HCT116 (cell line): ENCODE results near the gene KHNYN. TPM values are rescaled to one million over a fixed set of nuclear protein-coding genes. Genes with fewer than 3 reads are reported as not detected.

ENCODE experiments used
- ATAC-seq: fragments of 200-7000 bp; cut with Tn5 transposase; 2 replicates; pipeline ENCODE4 v1.9.1; 2020; ENCODE audit warnings: mild to moderate bottlenecking, moderate library complexity
- BruUV-seq: library from RNA; stranded (reverse); fragments of 400-500 nt; replicated peaks from 2 replicates; lab custom pipeline; 2021; lab: Mats Ljungman, UMichigan
- CTCF ChIA-PET: fragments of 300-600 bp; sonication (Branson Sonifier 250); formaldehyde crosslinking; loops from one replicate; lab custom pipeline; 2021; ENCODE audit warnings: antibody characterized with exemption; lab: Charles Lee
- POLR2A ChIA-PET: fragments of 300-600, 350-600 bp; sonication (Branson Sonifier 250); formaldehyde crosslinking; loops from one replicate; lab custom pipeline; 2021; ENCODE audit warnings: antibody characterized with exemption; lab: Charles Lee
- RAD21 ChIA-PET, 2 experiments: fragments of 300-600 bp; sonication (Branson Sonifier 250); formaldehyde crosslinking; loops; one replicate each; lab custom pipeline; 2023; ENCODE audit warnings: low total read pairs in 2 of 2; ENCODE audit not compliant: uncharacterized antibody in 2 of 2, unreplicated experiment in 2 of 2, low non-redundant PET in 1 of 2; lab: Charles Lee
- DNase-seq: peaks from one replicate; pipeline ENCODE4 v3.0.0-alpha.2; 2010; ENCODE audit warnings: low read depth, low spot score
- H2AFZ ChIP-seq: fragments of 200-600 bp; shearing (Covaris generic), sonication (generic); 2 replicates; pipeline ENCODE4 v1.6.1; 2017; ENCODE audit warnings: low read depth, mixed run types, mixed read lengths, antibody characterized with exemption, low read length; ENCODE audit not compliant: poor library complexity, severe bottlenecking
- H3K27ac ChIP-seq: 2 replicates; pipeline ENCODE4 v1.5.1; 2012; ENCODE audit warnings: low read depth, low read length
- H3K27me3 ChIP-seq: fragments of 200-600 bp; sonication (generic); 2 replicates; pipeline ENCODE4 v1.6.1; 2016; ENCODE audit warnings: mixed run types, low read length, mixed read lengths; ENCODE audit not compliant: insufficient read depth
- H3K36me3 ChIP-seq, 2 experiments: fragments of 200-500 bp in 1 of 2; fragments of 200-600 bp in 1 of 2; sonication (Bioruptor generic) in 1 of 2; sonication (generic) in 1 of 2; 2 replicates each; pipeline versions ENCODE4 v1.5.1 to v1.6.1; 2014 to 2016; ENCODE audit warnings: low read length in 2 of 2, inconsistent platforms in 1 of 2, mixed read lengths in 1 of 2, mixed run types in 1 of 2; ENCODE audit not compliant: insufficient read depth in 2 of 2, control insufficient read depth in 1 of 2
- H3K4me1 ChIP-seq, 2 experiments: fragments of 200-600 bp in 1 of 2; sonication (generic) in 1 of 2; 2 replicates each; pipeline versions ENCODE4 v1.5.1 to v1.6.1; 2012 to 2017; ENCODE audit warnings: low read length in 2 of 2, inconsistent platforms in 1 of 2, mild to moderate bottlenecking in 1 of 2, mixed read lengths in 1 of 2, mixed run types in 1 of 2, moderate library complexity in 1 of 2; ENCODE audit not compliant: insufficient read depth in 2 of 2, control insufficient read depth in 1 of 2
- H3K4me2 ChIP-seq: fragments of 200-600 bp; sonication (generic); 2 replicates; pipeline ENCODE4 v1.6.1; 2017; ENCODE audit warnings: mixed run types, low read length, mixed read lengths
- H3K4me3 ChIP-seq, 2 experiments: fragments of 200-600 bp in 1 of 2; sonication (generic) in 1 of 2; replicated peaks in 1 of 2; 2 replicates each; pipeline ENCODE4 v1.5.1; 2011 to 2016; ENCODE audit warnings: low read length in 2 of 2, control low read depth in 1 of 2, low read depth in 1 of 2, mild to moderate bottlenecking in 1 of 2, mixed read lengths in 1 of 2, mixed run types in 1 of 2
- H3K79me2 ChIP-seq: fragments of 200-600 bp; sonication (generic); 2 replicates; pipeline ENCODE4 v1.6.1; 2017; ENCODE audit warnings: mild to moderate bottlenecking, mixed run types, low read length, moderate library complexity, mixed read lengths; ENCODE audit not compliant: insufficient read depth
- H3K9ac ChIP-seq: fragments of 200-600 bp; sonication (generic); 2 replicates; pipeline ENCODE4 v1.6.1; 2016; ENCODE audit warnings: low read length, mixed read lengths
- H3K9me2 ChIP-seq: fragments of 200-600 bp; sonication (generic), shearing (Covaris generic); 2 replicates; pipeline ENCODE4 v1.6.1; 2017; ENCODE audit warnings: mixed run types, mild to moderate bottlenecking, moderate library complexity; ENCODE audit not compliant: insufficient read depth
- H3K9me3 ChIP-seq, 2 experiments: fragments of 200-500 bp in 1 of 2; fragments of 200-600 bp in 1 of 2; sonication (Bioruptor generic) in 1 of 2; sonication (generic) in 1 of 2; 2 replicates each; pipeline ENCODE4 v1.6.1; 2014 to 2017; ENCODE audit warnings: low read length in 2 of 2, mixed read lengths in 2 of 2, inconsistent platforms in 1 of 2, low read depth in 1 of 2, mild to moderate bottlenecking in 1 of 2, mixed run types in 1 of 2, moderate library complexity in 1 of 2; ENCODE audit not compliant: control insufficient read depth in 1 of 2, insufficient read depth in 1 of 2
- H4K20me1 ChIP-seq: fragments of 200-600 bp; sonication (generic), shearing (Covaris generic); 2 replicates; pipeline ENCODE4 v1.6.1; 2017; ENCODE audit warnings: mixed run types, mild to moderate bottlenecking, moderate library complexity; ENCODE audit not compliant: insufficient read depth
- CBX3 ChIP-seq: IDR thresholded peaks from 2 replicates; pipeline ENCODE4 v1.6.1; 2012; ENCODE audit warnings: low read depth
- ELF1 ChIP-seq: IDR thresholded peaks from 2 replicates; pipeline ENCODE4 v1.6.1; 2012; ENCODE audit warnings: low read depth, borderline replicate concordance
- EZH2phosphoT487 ChIP-seq: fragments of 200-600 bp; IDR thresholded peaks from 2 replicates; pipeline ENCODE4 v1.6.1; 2018; ENCODE audit warnings: antibody characterized with exemption, borderline replicate concordance
- FOSL1 ChIP-seq: IDR thresholded peaks from 2 replicates; pipeline ENCODE4 v1.6.1; 2012; ENCODE audit warnings: low read depth
- JUND ChIP-seq: IDR thresholded peaks from 2 replicates; pipeline ENCODE4 v1.6.1; 2012
- POLR2A ChIP-seq: IDR thresholded peaks from 2 replicates; pipeline ENCODE4 v1.7.0; 2011; ENCODE audit warnings: borderline replicate concordance; ENCODE audit not compliant: insufficient read depth, insufficient read length; ENCODE audit errors: extremely low read depth
- POLR2AphosphoS5 ChIP-seq: IDR thresholded peaks from 2 replicates; pipeline ENCODE4 v1.6.1; 2011; ENCODE audit warnings: mild to moderate bottlenecking, low read depth, low read length, moderate library complexity
- RAD21 ChIP-seq: IDR thresholded peaks from 2 replicates; pipeline ENCODE4 v1.6.1; 2012; ENCODE audit warnings: low read depth, mild to moderate bottlenecking
- REST ChIP-seq: IDR thresholded peaks from 2 replicates; pipeline ENCODE4 v1.6.1; 2012; ENCODE audit warnings: low read depth
- SP1 ChIP-seq: IDR thresholded peaks from 2 replicates; pipeline ENCODE4 v1.6.1; 2012; ENCODE audit warnings: low read depth
- SRF ChIP-seq: IDR thresholded peaks from 2 replicates; pipeline ENCODE4 v1.6.1; 2012; ENCODE audit warnings: low read depth
- TCF7L2 ChIP-seq: IDR thresholded peaks from 2 replicates; pipeline ENCODE4 v1.7.0; 2011; ENCODE audit warnings: borderline replicate concordance, inconsistent platforms; ENCODE audit not compliant: insufficient read depth, insufficient read length; ENCODE audit errors: extremely low read depth
- YY1 ChIP-seq: IDR thresholded peaks from 2 replicates; pipeline ENCODE4 v1.6.1; 2011; ENCODE audit warnings: low read length, low read depth, moderate library complexity, mild to moderate bottlenecking; ENCODE audit not compliant: insufficient replicate concordance; ENCODE audit errors: extremely low read depth
- ZFX ChIP-seq: fragments of 450-650 bp; IDR thresholded peaks from 2 replicates; pipeline ENCODE4 v1.6.1; 2017
- intact Hi-C: fragments of 100-400 bp; cut with micrococcal nuclease; formaldehyde crosslinking; loops from 2 replicates; pipeline ENCODE4 v1.10.0; 2022
- total RNA-seq: library from RNA; stranded (reverse); gene quantifications from one replicate; pipeline ENCODE4 v1.2.1, GENCODE V29; 2021; ENCODE audit not compliant: unreplicated experiment

The KHNYN gene
- total RNA-seq, 1 experiment from 2014 or later, result 50.1 TPM

- CTCF ChIA-PET, result interaction anchor here (0.5 to 4.6 kb wide), 8 partner anchors 71 to 218 kb away, joined by 3 to 82 read pairs (median 10); partner anchors contain the start of genes CIDEB and TINF2
- Histone ChIP-seq H3K79me2 (peaks cover 18% of the 10 kb centered on the region), H3K4me1 (peaks cover 5 to 11% of the 10 kb centered on the region in 2 experiments; a peak in 3 of 4 replicates), H4K20me1 (no peaks in the 10 kb centered on the region), H3K27me3 (no peaks in the 10 kb centered on the region), H3K4me2 (no peak overlapping the region), H3K9ac (no peak overlapping the region), H3K9me2 (no peaks in the 10 kb centered on the region), H3K27ac (no peak overlapping the region), H3K36me3 (peaks cover 27 to 39% of the 10 kb centered on the region in 2 experiments; a peak in 3 of 4 replicates), H3K4me3 (no peak overlapping the region), H3K9me3 (no peaks in the 10 kb centered on the region), H2AFZ (no peak overlapping the region)
- POLR2A ChIA-PET, result interaction anchor here (1.2 to 1.9 kb wide), 4 partner anchors 72 to 167 kb away, joined by 3 to 9 read pairs (median 4); partner anchors contain the start of gene RABGGTA
- no peak for ATAC-seq
- intact Hi-C loops, result loop anchor here (2.0 to 10.0 kb wide), 2 partner anchors 222 to 422 kb away; partner anchors contain the start of genes CHMP4A and MDP1
- BruUV-seq, result no TSS peak
- RAD21 ChIA-PET, result interaction anchor here in 1 of 2 experiments (1.0 kb wide), 1 partner anchor 104 kb away, joined by 4 read pairs; no protein-coding TSS in a partner anchor
- TF ChIP-seq RAD21 (no peak), ZFX (no peak), YY1 (no peak), POLR2A (no peak), TCF7L2 (no peak), ELF1 (no peak), JUND (no peak), POLR2AphosphoS5 (no peak; the same call in 1 of the 2 replicates)
- DNase-seq, result no peak
These were observed 7.4 kb downstream of the KHNYN start for GRCh38 chr14:24437020-24437735.

GRCh38 chr14:24437736-24438067, 7.9 kb downstream of the KHNYN start:
- no peaks in the 10 kb centered on the region for H4K20me1 ChIP-seq
- CTCF ChIA-PET, result interaction anchor here (2.3 to 4.6 kb wide), 4 partner anchors 72 to 195 kb away, joined by 9 to 82 read pairs (median 14); partner anchors contain the start of gene TINF2

More at GRCh38 chr14:24437736-24438067, 7.9 kb downstream of the KHNYN start:
- ATAC-seq, result no peak
- Histone ChIP-seq H2AFZ (no peak overlapping the region), H3K4me3 (no peak overlapping the region), H3K36me3 (peaks cover 27 to 39% of the 10 kb centered on the region in 2 experiments; a peak in 3 of 4 replicates), H3K9ac (no peak overlapping the region), H3K4me1 (peaks cover 5 to 14% of the 10 kb centered on the region in 2 experiments; a peak in 3 of 4 replicates), H3K27ac (no peak overlapping the region), H3K9me2 (no peaks in the 10 kb centered on the region), H3K27me3 (no peaks in the 10 kb centered on the region), H3K4me2 (no peak overlapping the region), H3K79me2 (peaks cover 18% of the 10 kb centered on the region), H3K9me3 (no peaks in the 10 kb centered on the region)
- RAD21 ChIA-PET, result no interaction called here
- no TSS peak for BruUV-seq
- intact Hi-C loops, result loop anchor here (2.0 to 10.0 kb wide), 2 partner anchors 223 to 423 kb away; partner anchors contain the start of genes CHMP4A and MDP1
- POLR2A ChIA-PET, result interaction anchor here (1.2 to 1.6 kb wide), 3 partner anchors 72 to 106 kb away, joined by 3 to 5 read pairs (median 3); no protein-coding TSS in a partner anchor
- no peak for DNase-seq
- TF ChIP-seq ELF1 (no peak), SP1 (no peak), CBX3 (no peak), REST (no peak), SRF (no peak), EZH2phosphoT487 (no peak), YY1 (no peak), FOSL1 (no peak)
